Mesenchymal stem cell (in vitro differentiated cells and primary cell): ENCODE results near the gene NUDT4.

Source experiments
- DNase-seq: peaks from one replicate; pipeline ENCODE4 v3.0.0-alpha.2; 2013
- H2AFZ ChIP-seq: one replicate; pipeline ENCODE4 v1.6.1; 2013; ENCODE audit warnings: low read depth, mild to moderate bottlenecking, control low read depth, inconsistent platforms, low read length, moderate library complexity
- H2AK5ac ChIP-seq: 2 replicates; pipeline ENCODE4 v1.6.1; 2013; ENCODE audit warnings: low read length, moderate library complexity, mild to moderate bottlenecking, inconsistent platforms; ENCODE audit not compliant: severe bottlenecking
- H2BK120ac ChIP-seq: one replicate; pipeline ENCODE4 v1.6.1; 2013; ENCODE audit warnings: low read depth, mild to moderate bottlenecking, inconsistent platforms, low read length, moderate library complexity
- H2BK12ac ChIP-seq, 2 experiments: one replicate each; pipeline ENCODE4 v1.6.1; 2013; ENCODE audit warnings: inconsistent platforms in 2 of 2, low read length in 2 of 2, mild to moderate bottlenecking in 2 of 2, moderate library complexity in 2 of 2, control low read depth in 1 of 2
- H2BK15ac ChIP-seq: one replicate; pipeline ENCODE4 v1.6.1; 2013; ENCODE audit warnings: mild to moderate bottlenecking, low read depth, inconsistent platforms; ENCODE audit not compliant: poor library complexity, severe bottlenecking
- H2BK5ac ChIP-seq: 2 replicates; pipeline ENCODE4 v1.6.1; 2013; ENCODE audit warnings: low read depth, mild to moderate bottlenecking, low read length, control low read depth, inconsistent platforms; ENCODE audit not compliant: poor library complexity, severe bottlenecking
- H3K14ac ChIP-seq, 2 experiments: one replicate each; pipeline ENCODE4 v1.6.1; 2013; ENCODE audit warnings: inconsistent platforms in 2 of 2, low read length in 2 of 2, control low read depth in 1 of 2, mild to moderate bottlenecking in 1 of 2, moderate library complexity in 1 of 2
- H3K18ac ChIP-seq, 2 experiments: one replicate each; pipeline ENCODE4 v1.6.1; 2013; ENCODE audit warnings: inconsistent platforms in 2 of 2, low read length in 2 of 2, control low read depth in 1 of 2, low read depth in 1 of 2, mild to moderate bottlenecking in 1 of 2
- H3K23ac ChIP-seq, 2 experiments: one replicate each; pipeline ENCODE4 v1.6.1; 2013; ENCODE audit warnings: inconsistent platforms in 2 of 2, low read length in 2 of 2, mild to moderate bottlenecking in 2 of 2, moderate library complexity in 2 of 2, control low read depth in 1 of 2
- H3K27ac ChIP-seq: 2 replicates; pipeline ENCODE4 v1.5.1; 2013; ENCODE audit warnings: mild to moderate bottlenecking, moderate library complexity, low read length, control low read depth, inconsistent platforms; ENCODE audit not compliant: poor library complexity, severe bottlenecking
- H3K27me3 ChIP-seq, 2 experiments: 2 replicates each; pipeline versions ENCODE4 v1.6.1 to v1.7.0; 2013; ENCODE audit warnings: low read length in 2 of 2, mild to moderate bottlenecking in 2 of 2, moderate library complexity in 2 of 2, control low read depth in 1 of 2, inconsistent platforms in 1 of 2; ENCODE audit not compliant: control insufficient read depth in 1 of 2, insufficient read depth in 1 of 2
- H3K36me3 ChIP-seq, 2 experiments: 2 replicates each; pipeline versions ENCODE4 v1.6.1 to v1.7.0; 2013; ENCODE audit warnings: low read length in 2 of 2, control low read depth in 1 of 2, inconsistent platforms in 1 of 2, low read depth in 1 of 2, mild to moderate bottlenecking in 1 of 2; ENCODE audit not compliant: insufficient read depth in 2 of 2, control insufficient read depth in 1 of 2
- H3K4ac ChIP-seq, 2 experiments: one replicate each; pipeline ENCODE4 v1.6.1; 2013; ENCODE audit warnings: inconsistent platforms in 2 of 2, low read length in 2 of 2, mild to moderate bottlenecking in 2 of 2, moderate library complexity in 2 of 2, control low read depth in 1 of 2, low read depth in 1 of 2
- H3K4me1 ChIP-seq: 2 replicates; pipeline ENCODE4 v1.6.1; 2013; ENCODE audit warnings: low read depth, low read length, control low read depth; ENCODE audit not compliant: control insufficient read depth, insufficient read depth
- H3K4me2 ChIP-seq: 2 replicates; pipeline ENCODE4 v1.6.1; 2013; ENCODE audit warnings: low read length, mild to moderate bottlenecking, inconsistent platforms; ENCODE audit not compliant: poor library complexity, severe bottlenecking
- H3K4me3 ChIP-seq, 2 experiments: 2 replicates each; pipeline versions ENCODE4 v1.5.1 to v1.7.0; 2013; ENCODE audit warnings: low read length in 2 of 2, mild to moderate bottlenecking in 2 of 2, control low read depth in 1 of 2, low read depth in 1 of 2; ENCODE audit not compliant: insufficient read depth in 1 of 2
- H3K79me1 ChIP-seq: replicated peaks from 2 replicates; pipeline ENCODE4 v1.6.1; 2013; ENCODE audit warnings: mild to moderate bottlenecking, control low read depth, low read length, inconsistent platforms; ENCODE audit not compliant: poor library complexity, severe bottlenecking
- H3K9ac ChIP-seq: 2 replicates; pipeline ENCODE4 v1.7.0; 2013; ENCODE audit warnings: mild to moderate bottlenecking, low read length, moderate library complexity
- H3K9me3 ChIP-seq: 2 replicates; pipeline ENCODE4 v1.7.0; 2013; ENCODE audit warnings: mild to moderate bottlenecking, low read length; ENCODE audit not compliant: control insufficient read depth
- H4K8ac ChIP-seq: one replicate; pipeline ENCODE4 v1.6.1; 2013; ENCODE audit warnings: inconsistent platforms, mild to moderate bottlenecking, low read length, moderate library complexity
- H4K91ac ChIP-seq: one replicate; pipeline ENCODE4 v1.6.1; 2013; ENCODE audit warnings: mild to moderate bottlenecking, low read length, inconsistent platforms
- WGBS: methylation state at CpG from one replicate; pipeline ENCODE4 v1.1.7; 2013; ENCODE audit warnings: mixed read lengths; 5-methylcytosine and 5-hydroxymethylcytosine counted together

The NUDT4 gene

GRCh38 chr12:93403988-93404803 is 26.5 kb downstream of the NUDT4 start:
- H2BK15ac ChIP-seq, result no peak overlapping the region
- no peak overlapping the region for H3K4me3 ChIP-seq
- H3K18ac ChIP-seq, result no peak overlapping the region
- H2BK12ac ChIP-seq, result no peak overlapping the region
- no peak overlapping the region for H2AFZ ChIP-seq
- no peak overlapping the region for H4K8ac ChIP-seq
- H4K91ac ChIP-seq, result no peak overlapping the region
- no peak overlapping the region for H2AK5ac ChIP-seq
- H3K4me1 ChIP-seq, result no peaks in the 10 kb centered on the region
- H3K36me3 ChIP-seq, result peaks cover 9 to 50% of the 10 kb centered on the region in 2 experiments
- no peak overlapping the region for H3K4me2 ChIP-seq
- H2BK120ac ChIP-seq, result no peak overlapping the region
- no peak overlapping the region for H2BK5ac ChIP-seq
- 89% methylated on average over 2 of the region's 7 CpGs for WGBS
- H3K4ac ChIP-seq, result no peak overlapping the region
- no peaks in the 10 kb centered on the region for H3K27me3 ChIP-seq
- no peak overlapping the region for H3K27ac ChIP-seq
- DNase-seq, result no peak
- H3K79me1 ChIP-seq, result peaks cover 14% of the 10 kb centered on the region
- H3K14ac ChIP-seq, result no peak overlapping the region
- H3K9me3 ChIP-seq, result no peaks in the 10 kb centered on the region
- H3K9ac ChIP-seq, result no peak overlapping the region
- H3K23ac ChIP-seq, result no peak overlapping the region

GRCh38 chr12:93404961-93405849 is 27.5 kb downstream of the NUDT4 start:
- Histone ChIP-seq H3K79me1 (peaks cover 14% of the 10 kb centered on the region), H4K91ac (no peak overlapping the region), H2BK12ac (no peak overlapping the region), H3K4me2 (no peak overlapping the region), H3K27me3 (no peaks in the 10 kb centered on the region), H2AK5ac (no peak overlapping the region), H3K18ac (no peak overlapping the region), H2AFZ (no peak overlapping the region), H2BK15ac (no peak overlapping the region), H3K9ac (no peak overlapping the region), H3K4me1 (no peaks in the 10 kb centered on the region), H3K9me3 (no peaks in the 10 kb centered on the region), H3K23ac (no peak overlapping the region), H3K4me3 (no peak overlapping the region), H3K36me3 (peaks cover 9 to 50% of the 10 kb centered on the region in 2 experiments), H2BK120ac (no peak overlapping the region), H3K4ac (no peak overlapping the region), H4K8ac (no peak overlapping the region), H3K27ac (no peak overlapping the region), H3K14ac (no peak overlapping the region), H2BK5ac (no peak overlapping the region)
- no peak for DNase-seq
- WGBS, result 100% methylated on average over 2 of the region's 6 CpGs

- no peak overlapping the region for H2BK12ac ChIP-seq
- H4K91ac ChIP-seq, result no peak overlapping the region
- H3K36me3 ChIP-seq, result peaks cover 11 to 54% of the 10 kb centered on the region in 2 experiments
- no peak overlapping the region for H2AFZ ChIP-seq
- H4K8ac ChIP-seq, result no peak overlapping the region
- H3K23ac ChIP-seq, result no peak overlapping the region
- no peak overlapping the region for H2BK5ac ChIP-seq
- no peak overlapping the region for H3K9ac ChIP-seq
- H3K14ac ChIP-seq, result no peak overlapping the region
- H3K4me2 ChIP-seq, result no peak overlapping the region
- peaks cover 16% of the 10 kb centered on the region for H3K79me1 ChIP-seq
- H3K27ac ChIP-seq, result no peak overlapping the region
- no peaks in the 10 kb centered on the region for H3K9me3 ChIP-seq
- no peak overlapping the region for H2BK120ac ChIP-seq
- H2AK5ac ChIP-seq, result peak overlapping the region; percentile 26
- no peak overlapping the region for H3K18ac ChIP-seq
- no peak overlapping the region for H2BK15ac ChIP-seq
- no peak overlapping the region for H3K4ac ChIP-seq
- 86% methylated on average over 5 of the region's 6 CpGs for WGBS
- no peaks in the 10 kb centered on the region for H3K4me1 ChIP-seq
- no peak for DNase-seq
- no peaks in the 10 kb centered on the region for H3K27me3 ChIP-seq
- H3K4me3 ChIP-seq, result no peak overlapping the region
Observed at GRCh38 chr12:93407054-93407962, 29.6 kb downstream of the NUDT4 start.
